A172 (cell line): ENCODE measurements around the gene RBP5. TPM values are rescaled to one million over a fixed set of nuclear protein-coding genes. Genes with fewer than 3 reads are reported as not detected.
"Not testable (repeated sequence)": the region's sequence is repeated elsewhere in the genome, so short reads cannot be mapped to it uniquely, and the experiment has no call there.

ENCODE experiments used
- DNase-seq: peaks from one replicate; pipeline ENCODE4 v3.0.0-alpha.2; 2015; ENCODE audit warnings: low spot score
- total RNA-seq: library from RNA; depleted of rRNA; stranded (reverse); fragments of >200 nt; shearing (Covaris generic); gene quantifications from 2 replicates; pipeline ENCODE4 v1.2.3, GENCODE V29; 2014

Gene RBP5
- total RNA-seq, 1 experiment from 2014 or later: not detected

GRCh38 chr12:7123806-7124522 is 4.7 kb downstream of the RBP5 start:
- no peak for DNase-seq

- DNase-seq: no peak
Measured at GRCh38 chr12:7122811-7123769, 5.6 kb downstream of the RBP5 start.

GRCh38 chr12:7121324-7121723 is 7.4 kb downstream of the RBP5 start:
- no peak for DNase-seq

GRCh38 chr12:7120166-7120565 is 8.5 kb downstream of the RBP5 start:
- DNase-seq: no peak

GRCh38 chr12:7118881-7119280 is 9.8 kb downstream of the RBP5 start:
- DNase-seq: no peak

- no peak for DNase-seq
Measured at GRCh38 chr12:7117670-7118069, 11.0 kb downstream of the RBP5 start.

GRCh38 chr12:7116916-7117315 is 11.8 kb downstream of the RBP5 start:
- DNase-seq: no peak

GRCh38 chr12:7116196-7116595 is 12.5 kb downstream of the RBP5 start:
- no peak for DNase-seq

GRCh38 chr12:7114851-7115250 is 13.8 kb downstream of the RBP5 start:
- DNase-seq: no peak

GRCh38 chr12:7114008-7114407 is 14.7 kb downstream of the RBP5 start:
- DNase-seq: no peak

- no peak for DNase-seq
Measured at GRCh38 chr12:7113389-7113871, 15.3 kb downstream of the RBP5 start.

- DNase-seq: no peak
Measured at GRCh38 chr12:7112041-7112440, 16.6 kb downstream of the RBP5 start.

- DNase-seq: no peak
Measured at GRCh38 chr12:7110661-7111060, 18.0 kb downstream of the RBP5 start.

- no peak for DNase-seq
Measured at GRCh38 chr12:7109572-7109920, 19.1 kb downstream of the RBP5 start.

GRCh38 chr12:7108796-7109571 is 19.7 kb downstream of the RBP5 start, which contains the start of gene C1RL:
Gene C1RL (minus strand): TSS chr12:7109214. CDS start chr12:7109180, 34 bp downstream.
- peak; percentile 67 for DNase-seq

GRCh38 chr12:7108003-7108795 is 20.5 kb downstream of the RBP5 start:
- peak; percentile 56 for DNase-seq

GRCh38 chr12:7107636-7108002 is 21.1 kb downstream of the RBP5 start:
- DNase-seq: no peak

- not testable (repeated sequence) for DNase-seq
Measured at GRCh38 chr12:7107181-7107580, 21.5 kb downstream of the RBP5 start.

GRCh38 chr12:7106082-7106481 is 22.6 kb downstream of the RBP5 start:
- no peak for DNase-seq

GRCh38 chr12:7103837-7104584 is 24.7 kb downstream of the RBP5 start:
- DNase-seq: no peak
